NCI-H146 treated with DMSO at 0.1 percent for 48 hours (cell line): Measurements from ENCODE around the gene PEX26.

Experiments used
- DNase-seq: peaks from one replicate; lab custom pipeline; 2025; ENCODE audit not compliant: unreplicated experiment; lab: John Stamatoyannopoulos, UW

The PEX26 gene

DNA sequence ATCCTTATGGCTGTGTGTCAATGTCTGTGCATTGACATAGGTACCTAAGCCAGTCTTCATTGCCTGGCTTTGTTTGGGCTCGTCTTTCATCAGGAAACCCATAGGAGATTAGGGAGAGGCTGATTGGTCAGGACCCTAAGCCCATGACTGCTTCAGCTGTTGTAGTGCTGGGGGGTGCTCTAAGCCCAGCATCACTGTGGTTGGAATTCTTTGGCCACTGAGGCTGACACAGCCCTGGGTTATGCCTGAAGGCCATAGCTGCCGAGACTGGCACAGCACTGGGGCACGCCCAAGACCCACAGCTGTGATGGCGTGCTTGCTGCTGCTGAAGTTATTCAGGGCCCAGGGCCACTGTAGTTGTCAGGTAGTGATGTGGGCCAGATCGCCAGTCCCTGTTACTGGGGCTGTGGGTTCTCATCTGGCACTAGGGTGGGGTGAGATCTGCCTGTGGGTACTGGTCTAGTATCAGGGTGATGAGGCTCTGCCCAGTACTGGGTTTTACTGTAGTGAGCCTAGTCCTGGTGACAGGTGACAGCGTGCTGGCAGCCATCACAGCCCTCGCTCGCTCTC is 77.1 kb downstream of the PEX26 start:
- no peak for DNase-seq
